ENCODE data around the gene ARL2. TPM values are rescaled to one million over a fixed set of nuclear protein-coding genes. Genes with fewer than 3 reads are reported as not detected.

ARL2 gene
- total RNA-seq, 2 donors from 2014 or later = 127 to 199 TPM

GRCh38 chr11:65058419-65059054 is 44.6 kb downstream of the ARL2 start, which contains the start of gene NAALADL1:
Gene NAALADL1 (minus strand): TSS chr11:65058553. CDS start chr11:65058521, 32 bp downstream.
- no peaks in the 10 kb centered on the region for H3K4me1 ChIP-seq (ENCODE audit: control insufficient read depth, insufficient read depth, low read length)
- no peak within 1 kb of the TSS for H3K9ac ChIP-seq (ENCODE audit: extremely low read depth, low read length, poor library complexity, severe bottlenecking)
- Mint-ChIP-seq H3K9me3 (no peaks in the 10 kb centered on the region), H3K4me3 (no peak within 1 kb of the TSS), H3K36me3 (ENCODE audit: low read depth) (no peaks in the 10 kb centered on the region), H3K27me3 (ENCODE audit: insufficient read depth) (peaks cover 8% of the 10 kb centered on the region), H3K27ac (no peak within 1 kb of the TSS), H3K4me1 (no peaks in the 10 kb centered on the region)
- no peaks in the 10 kb centered on the region for H3K36me3 ChIP-seq (ENCODE audit: control insufficient read depth, insufficient read depth, low read length)
- TF ChIP-seq CTCF (conservative IDR thresholded peaks at IDR 0.05) = no peak
- 85 to 93% methylated on average over 4 to 8 of the region's 8 CpGs for WGBS, 2 experiments (ENCODE audit: insufficient coverage in 1 of 2, insufficient read length in 1 of 2)
- no peak within 1 kb of the TSS for H3K4me3 ChIP-seq (ENCODE audit: low read length)
- no peaks in the 10 kb centered on the region for H3K27me3 ChIP-seq (ENCODE audit: control insufficient read depth, insufficient read depth, low read length, poor library complexity, severe bottlenecking)
- no peak within 1 kb of the TSS for H3K27ac ChIP-seq (ENCODE audit: low read depth, low read length)
- H3K9me3 ChIP-seq (ENCODE audit: control insufficient read depth, low read length) = no peaks in the 10 kb centered on the region
- no peak for DNase-seq

- H3K9me3 Mint-ChIP-seq = no peaks in the 10 kb centered on the region
- no peaks in the 10 kb centered on the region for H3K9me3 ChIP-seq (ENCODE audit: control insufficient read depth, low read length)
Measured at GRCh38 chr11:65059523-65059922, 45.6 kb downstream of the ARL2 start.

GRCh38 chr11:65059959-65060824 is 46.2 kb downstream of the ARL2 start:
- no peaks in the 10 kb centered on the region for H3K27me3 ChIP-seq (ENCODE audit: control insufficient read depth, insufficient read depth, low read length, poor library complexity, severe bottlenecking)
- no peaks in the 10 kb centered on the region for H3K4me1 ChIP-seq (ENCODE audit: control insufficient read depth, insufficient read depth, low read length)
- peaks cover 4% of the 10 kb centered on the region for H3K27me3 Mint-ChIP-seq (ENCODE audit: insufficient read depth)
- no peak overlapping the region for H3K27ac Mint-ChIP-seq
- H3K36me3 ChIP-seq (ENCODE audit: control insufficient read depth, insufficient read depth, low read length) = no peaks in the 10 kb centered on the region
- H3K27ac ChIP-seq (ENCODE audit: low read depth, low read length) = no peak overlapping the region
- no peaks in the 10 kb centered on the region for H3K9me3 ChIP-seq (ENCODE audit: control insufficient read depth, low read length)
- no peak overlapping the region for H3K4me3 ChIP-seq (ENCODE audit: low read length)
- no peaks in the 10 kb centered on the region for H3K36me3 Mint-ChIP-seq (ENCODE audit: low read depth)
- no peaks in the 10 kb centered on the region for H3K4me1 Mint-ChIP-seq
- H3K4me3 Mint-ChIP-seq = no peak overlapping the region
- no peak for TF ChIP-seq CTCF (conservative IDR thresholded peaks at IDR 0.05)
- no peaks in the 10 kb centered on the region for H3K9me3 Mint-ChIP-seq
- no peak overlapping the region for H3K9ac ChIP-seq (ENCODE audit: extremely low read depth, low read length, poor library complexity, severe bottlenecking)
- 89 to 94% methylated on average over 3 to 9 of the region's 10 CpGs for WGBS, 2 experiments (ENCODE audit: insufficient coverage in 1 of 2, insufficient read length in 1 of 2)
- DNase-seq = no peak

More at GRCh38 chr11:65059523-65059922, 45.6 kb downstream of the ARL2 start:
- Histone ChIP-seq H3K27me3 (ENCODE audit: control insufficient read depth, insufficient read depth, low read length, poor library complexity, severe bottlenecking) (no peaks in the 10 kb centered on the region), H3K4me1 (ENCODE audit: control insufficient read depth, insufficient read depth, low read length) (no peaks in the 10 kb centered on the region), H3K4me3 (ENCODE audit: low read length) (no peak overlapping the region), H3K27ac (ENCODE audit: low read depth, low read length) (no peak overlapping the region), H3K36me3 (ENCODE audit: control insufficient read depth, insufficient read depth, low read length) (no peaks in the 10 kb centered on the region), H3K9ac (ENCODE audit: extremely low read depth, low read length, poor library complexity, severe bottlenecking) (no peak overlapping the region)
- DNase-seq = no peak
- Mint-ChIP-seq H3K4me1 (no peaks in the 10 kb centered on the region), H3K27me3 (ENCODE audit: insufficient read depth) (peaks cover 4% of the 10 kb centered on the region), H3K36me3 (ENCODE audit: low read depth) (no peaks in the 10 kb centered on the region), H3K27ac (no peak overlapping the region), H3K4me3 (no peak overlapping the region)
- TF ChIP-seq CTCF (conservative IDR thresholded peaks at IDR 0.05) = no peak
- 81 to 85% methylated on average over 2 to 3 of the region's 3 CpGs for WGBS, 2 experiments (ENCODE audit: insufficient coverage in 1 of 2, insufficient read length in 1 of 2)

Data from endodermal cell (in vitro differentiated cells).